DOHH2 (cell line): ENCODE results near the gene LRRC2.

Experiments
- CTCF ChIP-seq: fragments of 200-600 bp; sonication (generic); IDR thresholded peaks from one replicate; pipeline ENCODE4 v1.5.1; 2014; ENCODE audit warnings: antibody characterized with exemption, mild to moderate bottlenecking, low read depth, low read length; ENCODE audit not compliant: poor library complexity, severe bottlenecking
- EZH2phosphoT487 ChIP-seq: fragments of 200-600 bp; sonication (generic); IDR thresholded peaks from 2 replicates; pipeline ENCODE4 v1.6.1; 2017; ENCODE audit warnings: borderline replicate concordance, mild to moderate bottlenecking, antibody characterized with exemption, low read length, moderate library complexity, mixed read lengths

DNA sequence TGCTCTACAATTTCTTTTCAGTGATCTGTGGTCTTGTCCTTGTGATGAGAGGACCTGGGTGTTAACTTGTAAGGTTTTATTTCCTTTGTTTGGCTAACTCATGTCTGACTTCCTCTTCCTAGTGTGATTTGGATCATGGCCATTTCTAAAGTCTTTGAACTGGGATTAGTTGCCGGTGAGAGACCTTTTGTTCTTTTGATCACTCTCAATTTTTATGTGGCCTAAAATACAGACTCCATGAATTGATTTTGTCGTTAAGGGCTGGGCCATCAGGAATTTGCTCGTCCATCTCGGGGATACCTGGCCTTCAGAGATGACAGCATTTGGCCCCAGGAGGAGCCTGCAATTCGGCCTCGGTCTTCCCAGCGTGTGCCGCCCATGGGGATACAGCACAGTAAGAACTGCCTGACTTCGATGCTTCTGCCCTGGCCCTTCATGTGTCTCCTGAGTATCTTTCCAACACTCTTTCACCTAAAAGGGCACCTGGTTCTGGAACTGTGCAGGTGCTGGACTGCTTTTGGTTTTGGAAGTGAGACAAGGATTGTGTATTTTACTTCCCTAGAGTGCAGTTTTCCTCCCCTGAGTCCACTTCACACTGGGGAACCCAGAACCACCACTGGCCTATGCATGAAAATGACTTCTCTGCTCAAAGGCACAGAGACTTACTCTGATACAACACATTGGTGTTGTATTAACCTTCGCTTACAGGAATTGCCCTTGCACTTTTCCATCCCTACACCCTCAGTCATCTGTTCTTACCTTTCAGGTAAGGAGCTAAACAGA lies 13.1 kb upstream of the LRRC2 start:
- TF ChIP-seq CTCF, result no peak
- no peak for TF ChIP-seq EZH2phosphoT487
